H1 (cell line): ENCODE results near the gene RARRES2. TPM values are rescaled to one million over a fixed set of nuclear protein-coding genes. Genes with fewer than 3 reads are reported as not detected.

Experiments used
- CTCF ChIA-PET: fragments of 300-600 bp; sonication (Branson Sonifier 250); formaldehyde crosslinking; loops from one replicate; lab custom pipeline; 2021; ENCODE audit not compliant: partially characterized antibody; lab: Charles Lee
- POLR2A ChIA-PET: fragments of 300-600 bp; sonication (Branson Sonifier 250); formaldehyde crosslinking; loops from one replicate; lab custom pipeline; 2021; ENCODE audit warnings: inconsistent platforms; ENCODE audit not compliant: partially characterized antibody; lab: Charles Lee
- DNase-seq, 2 experiments: peaks; one replicate each; pipeline versions ENCODE4 v3.0.0 to v3.0.0-alpha.2; 2010 to 2022; ENCODE audit warnings: low spot score in 2 of 2, low read depth in 1 of 2, mixed read lengths in 1 of 2
- FAIRE-seq: peaks from 2 replicates; lab custom pipeline; 2011; peaks lifted over from hg19 to GRCh38; lab: Jason Lieb, UNC
- H2AFZ ChIP-seq: 2 replicates; pipeline ENCODE4 v1.8.1; 2012; ENCODE audit warnings: low read length, inconsistent platforms
- H2AK5ac ChIP-seq: 2 replicates; pipeline ENCODE4 v1.6.1; 2013; ENCODE audit warnings: low read depth, low read length
- H2BK120ac ChIP-seq: replicated peaks from 2 replicates; pipeline ENCODE3; 2013; ENCODE audit warnings: low read depth, low read length, inconsistent platforms
- H2BK12ac ChIP-seq: 2 replicates; pipeline ENCODE4 v1.6.1; 2013; ENCODE audit warnings: low read depth, low read length
- H2BK15ac ChIP-seq: 2 replicates; pipeline ENCODE4 v1.6.1; 2013; ENCODE audit warnings: low read length
- H2BK20ac ChIP-seq: 2 replicates; pipeline ENCODE4 v1.6.1; 2013; ENCODE audit warnings: low read length
- H2BK5ac ChIP-seq: 2 replicates; pipeline ENCODE4 v1.6.1; 2013; ENCODE audit warnings: low read depth, low read length
- H3K14ac ChIP-seq: 2 replicates; pipeline ENCODE4 v1.6.1; 2013; ENCODE audit warnings: inconsistent platforms; ENCODE audit not compliant: insufficient read length
- H3K18ac ChIP-seq: 2 replicates; pipeline ENCODE4 v1.6.1; 2013; ENCODE audit warnings: low read length; ENCODE audit errors: extremely low read depth
- H3K23ac ChIP-seq: 2 replicates; pipeline ENCODE4 v1.6.1; 2013; ENCODE audit warnings: inconsistent platforms; ENCODE audit not compliant: insufficient read length
- H3K23me2 ChIP-seq: 2 replicates; pipeline ENCODE4 v1.6.1; 2013; ENCODE audit warnings: low read depth, low read length
- H3K27ac ChIP-seq: 2 replicates; pipeline ENCODE4 v1.6.1; 2011; ENCODE audit warnings: low read depth, low read length, inconsistent platforms
- H3K27me3 ChIP-seq, 4 experiments: replicated peaks in 1 of 4; 1 replicate in 1 of 4; 2 replicates in 3 of 4; pipeline versions ENCODE4 v1.6.1 to v1.8.1; 2011 to 2013; ENCODE audit warnings: low read length in 3 of 4, mild to moderate bottlenecking in 3 of 4, inconsistent platforms in 2 of 4, mixed read lengths in 2 of 4, moderate library complexity in 1 of 4; ENCODE audit not compliant: control insufficient read depth in 3 of 4, insufficient read depth in 3 of 4; ENCODE audit errors: extremely low read depth in 1 of 4
- H3K36me3 ChIP-seq, 4 experiments: 2 replicates each; pipeline versions ENCODE4 v1.6.1 to v1.8.1; 2011 to 2013; ENCODE audit warnings: mild to moderate bottlenecking in 4 of 4, low read length in 3 of 4, moderate library complexity in 2 of 4, control low read depth in 1 of 4, inconsistent platforms in 1 of 4; ENCODE audit not compliant: insufficient read depth in 4 of 4, control insufficient read depth in 2 of 4
- H3K4ac ChIP-seq: replicated peaks from 2 replicates; pipeline ENCODE3; 2013; ENCODE audit warnings: low read length, low read depth, mixed read lengths, inconsistent platforms; ENCODE audit not compliant: insufficient read length
- H3K4me1 ChIP-seq, 4 experiments: replicated peaks in 1 of 4; 1 replicate in 1 of 4; 2 replicates in 3 of 4; pipeline versions ENCODE4 v1.6.1 to v1.8.1; 2011 to 2013; ENCODE audit warnings: low read length in 3 of 4, inconsistent platforms in 2 of 4, mixed read lengths in 1 of 4; ENCODE audit not compliant: insufficient read depth in 4 of 4, control insufficient read depth in 3 of 4
- H3K4me2 ChIP-seq, 2 experiments: 2 replicates each; pipeline versions ENCODE4 v1.6.1 to v1.8.1; 2011 to 2013; ENCODE audit warnings: low read depth in 2 of 2, low read length in 2 of 2, control low read depth in 1 of 2, inconsistent platforms in 1 of 2, mild to moderate bottlenecking in 1 of 2; ENCODE audit not compliant: insufficient read depth in 1 of 2
- H3K4me3 ChIP-seq, 4 experiments: fragments of 200-600, 300-600 bp in 1 of 4; sonication (generic), shearing (Covaris generic), sonication (Bioruptor Twin) in 1 of 4; 2 replicates each; pipeline versions ENCODE4 v1.5.1 to v1.8.1; 2011 to 2016; ENCODE audit warnings: low read length in 4 of 4, low read depth in 3 of 4, control low read depth in 2 of 4, inconsistent platforms in 2 of 4, mild to moderate bottlenecking in 2 of 4, mixed read lengths in 1 of 4, moderate library complexity in 1 of 4; ENCODE audit not compliant: insufficient read depth in 2 of 4; ENCODE audit errors: extremely low read depth in 1 of 4
- H3K56ac ChIP-seq: replicated peaks from 2 replicates; pipeline ENCODE3; 2013; ENCODE audit warnings: low read depth, mild to moderate bottlenecking, mixed read lengths, low read length, inconsistent platforms; ENCODE audit not compliant: insufficient read length
- H3K79me1 ChIP-seq: 2 replicates; pipeline ENCODE4 v1.6.1; 2013; ENCODE audit warnings: low read depth, low read length, control low read depth
- H3K79me2 ChIP-seq, 2 experiments: 2 replicates each; pipeline versions ENCODE4 v1.6.1 to v1.8.1; 2012 to 2013; ENCODE audit warnings: low read length in 2 of 2, mild to moderate bottlenecking in 2 of 2, inconsistent platforms in 1 of 2; ENCODE audit not compliant: insufficient read depth in 2 of 2, control insufficient read depth in 1 of 2
- H3K9ac ChIP-seq, 4 experiments: replicated peaks in 1 of 4; 1 replicate in 1 of 4; 2 replicates in 3 of 4; pipeline versions ENCODE4 v1.6.1 to v1.8.1; 2011 to 2013; ENCODE audit warnings: low read depth in 3 of 4, low read length in 3 of 4, control low read depth in 2 of 4, mild to moderate bottlenecking in 2 of 4, moderate library complexity in 2 of 4, inconsistent platforms in 1 of 4; ENCODE audit errors: extremely low read depth in 1 of 4
- H3K9me3 ChIP-seq, 2 experiments: 2 replicates each; pipeline versions ENCODE4 v1.6.1 to v1.8.1; 2012 to 2013; ENCODE audit warnings: mild to moderate bottlenecking in 2 of 2, moderate library complexity in 2 of 2, control low read depth in 1 of 2, inconsistent platforms in 1 of 2, low read depth in 1 of 2, low read length in 1 of 2, mixed read lengths in 1 of 2; ENCODE audit not compliant: insufficient read depth in 2 of 2
- H4K20me1 ChIP-seq, 2 experiments: replicated peaks in 1 of 2; 2 replicates each; pipeline versions ENCODE3 to v1.8.1; 2011 to 2013; ENCODE audit warnings: inconsistent platforms in 2 of 2, low read length in 2 of 2, mild to moderate bottlenecking in 1 of 2; ENCODE audit not compliant: insufficient read depth in 2 of 2, control insufficient read depth in 1 of 2
- H4K5ac ChIP-seq: 2 replicates; pipeline ENCODE4 v1.6.1; 2013; ENCODE audit warnings: low read length, low read depth, mixed read lengths, inconsistent platforms; ENCODE audit not compliant: insufficient read length
- H4K8ac ChIP-seq: 2 replicates; pipeline ENCODE4 v1.8.0; 2013; ENCODE audit warnings: mild to moderate bottlenecking, moderate library complexity, low read length, inconsistent platforms; ENCODE audit not compliant: insufficient read depth; ENCODE audit errors: extremely low read depth
- H4K91ac ChIP-seq: replicated peaks from 2 replicates; pipeline ENCODE3; 2013; ENCODE audit warnings: low read length, mixed read lengths, inconsistent platforms; ENCODE audit not compliant: insufficient read length
- BCL11A ChIP-seq, 2 experiments: IDR thresholded peaks; one replicate each; pipeline ENCODE4 v1.6.1; 2011; ENCODE audit warnings: low read depth in 2 of 2, low read length in 2 of 2, mild to moderate bottlenecking in 2 of 2
- NANOG ChIP-seq: IDR thresholded peaks from 2 replicates; pipeline ENCODE4 v1.6.1; 2011; ENCODE audit warnings: low read length, low read depth, mild to moderate bottlenecking, inconsistent platforms; ENCODE audit not compliant: insufficient read depth, poor library complexity, severe bottlenecking
- TEAD4 ChIP-seq: IDR thresholded peaks from 2 replicates; pipeline ENCODE4 v1.6.1; 2012; ENCODE audit warnings: low read depth, low read length, inconsistent platforms, mixed read lengths
- WGBS, 2 experiments: shearing (Covaris generic) in 1 of 2; methylation state at CpG; one replicate each; pipeline versions ENCODE4 v1.1.6 to v1.1.7; 2013 to 2015; ENCODE audit warnings: low lambda C conversion rate in 2 of 2, mixed read lengths in 2 of 2, inconsistent platforms in 1 of 2, low coverage in 1 of 2, missing lambda C conversion rate in 1 of 2; ENCODE audit not compliant: insufficient replicate concordance in 2 of 2, insufficient coverage in 1 of 2, insufficient read length in 1 of 2; ENCODE audit errors: extremely low coverage in 1 of 2, missing lambda C conversion rate in 1 of 2; 5-methylcytosine and 5-hydroxymethylcytosine counted together
- polyA plus RNA-seq, 7 experiments: library from polyadenylated mRNA; depleted of rRNA in 3 of 7; stranded (reverse) in 5 of 7; unstranded in 2 of 7; fragments of >200 nt in 5 of 7; fragments of 200-250 nt in 2 of 7; gene quantifications; 1 replicate in 5 of 7; 2 replicates in 1 of 7; 4 replicates in 1 of 7; pipeline versions ENCODE4 v1.2.1 to v1.2.3, GENCODE V29; 2011 to 2013; ENCODE audit warnings: missing spikeins in 2 of 7, mixed read lengths in 2 of 7
- total RNA-seq: library from RNA; stranded (reverse); fragmentation: NEBNext Ultra II Directional; extraction: Animal tissue kit (Norgen Biotek cat#: 25700); gene quantifications from 2 replicates; pipeline ENCODE4 v1.2.1, GENCODE V29; 2021

The RARRES2 gene
- total and polyA plus RNA-seq, 2 of the 8 experiments (the other 6 are each of a cell fraction or from before 2014, with no cell fraction given) = 254 to 441 TPM

DNA sequence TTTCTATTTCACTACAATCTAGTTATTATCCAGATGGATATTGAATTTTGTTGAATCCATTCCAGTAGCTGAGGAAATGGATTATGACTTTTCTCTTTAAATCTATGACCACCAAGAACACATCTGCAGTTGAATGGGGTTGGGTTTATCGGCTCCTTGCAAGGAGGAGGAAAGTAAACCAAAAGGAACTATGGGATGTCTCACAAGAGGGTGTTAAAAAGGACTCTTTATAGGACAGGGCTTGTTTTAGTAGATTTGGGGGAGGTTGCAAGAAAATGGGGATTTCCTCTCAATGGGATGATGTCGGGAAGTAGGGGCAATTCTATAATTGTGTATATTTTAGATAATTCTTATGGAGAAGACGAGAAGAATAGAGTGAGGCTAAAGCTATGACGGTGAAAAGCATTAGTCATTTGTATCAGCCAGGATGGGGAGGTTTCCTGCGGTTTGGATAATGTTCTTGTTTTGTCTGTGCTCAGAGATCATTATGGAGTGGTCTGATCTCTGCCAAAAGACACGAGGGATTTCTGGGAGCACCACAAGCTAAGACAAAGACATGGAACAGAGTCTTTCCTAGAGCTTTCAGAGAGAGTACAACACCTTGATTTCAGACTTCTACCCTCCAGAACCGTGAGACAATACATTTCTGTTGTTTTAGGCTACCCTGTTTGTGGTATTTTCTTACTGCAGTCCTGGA is 23.5 kb downstream of the RARRES2 start:
- Histone ChIP-seq H2BK15ac (no peak overlapping the region), H3K23ac (no peak overlapping the region), H2AK5ac (no peak overlapping the region), H4K5ac (no peak overlapping the region), H3K14ac (no peak overlapping the region), H3K4ac (no peak overlapping the region), H4K91ac (no peak overlapping the region), H2BK5ac (no peak overlapping the region), H2AFZ (peak overlapping the region; percentile 56; the same call in 1 of the 2 replicates), H3K4me3 (no peak overlapping the region), H3K9ac (no peak overlapping the region), H4K20me1 (no peaks in the 10 kb centered on the region), H3K23me2 (no peaks in the 10 kb centered on the region), H3K79me2 (no peaks in the 10 kb centered on the region), H3K56ac (no peak overlapping the region)
- WGBS, 2 experiments = 48% methylated on average over 7 of the region's 7 CpGs; no CpG with 5 or more reads in 1 of the 2 experiments
- TF ChIP-seq BCL11A (IDR thresholded peaks at IDR 0.05; ENCODE audit: low read depth in 2 of 2, low read length in 2 of 2) (no peak), TEAD4 (no peak), NANOG (peak; percentile 21)
- TF ChIP-seq, all 59 proteins: peak for 1
- Histone ChIP-seq H3K9me3 (no peaks in the 10 kb centered on the region), H3K4me1 (peaks cover 2 to 18% (median 8%) of the 10 kb centered on the region in 4 experiments; a peak in 6 of 7 replicates), H3K18ac (no peak overlapping the region), H3K36me3 (no peaks in the 10 kb centered on the region), H3K79me1 (no peaks in the 10 kb centered on the region), H3K4me2 (peak overlapping the region in 1 of 2 experiments; percentile 22; a peak in 1 of 4 replicates), H3K27me3 (peaks cover 0 to 2% (median 0%) of the 10 kb centered on the region in 4 experiments; a peak in 2 of 7 replicates), H2BK12ac (no peak overlapping the region), H2BK20ac (no peak overlapping the region), H3K27ac (peak overlapping the region; percentile 38; the same call in 1 of the 2 replicates), H2BK120ac (no peak overlapping the region), H4K8ac (no peak overlapping the region)
- ChIA-PET CTCF (interaction anchor here (1.2 to 1.5 kb wide), 2 partner anchors 9 to 38 kb away, joined by 3 to 4 read pairs; no protein-coding TSS in a partner anchor), POLR2A (interaction anchor here (0.8 to 1.2 kb wide), 2 partner anchors 21 to 50 kb away, joined by 3 to 6 read pairs; partner anchors contain the start of gene REPIN1)
- FAIRE-seq (no peak), DNase-seq (no peak)
